GM18520 (cell line): ENCODE measurements around the gene DMWD.
"Not testable (repeated sequence)": the region's sequence is repeated elsewhere in the genome, so short reads cannot be mapped to it uniquely, and the experiment has no call there.

Source experiments
- ATAC-seq: cut with Tn5 transposase; IDR thresholded peaks from one replicate; pipeline ENCODE4 v1.9.1; 2021; ENCODE audit not compliant: unreplicated experiment

The DMWD gene

DNA sequence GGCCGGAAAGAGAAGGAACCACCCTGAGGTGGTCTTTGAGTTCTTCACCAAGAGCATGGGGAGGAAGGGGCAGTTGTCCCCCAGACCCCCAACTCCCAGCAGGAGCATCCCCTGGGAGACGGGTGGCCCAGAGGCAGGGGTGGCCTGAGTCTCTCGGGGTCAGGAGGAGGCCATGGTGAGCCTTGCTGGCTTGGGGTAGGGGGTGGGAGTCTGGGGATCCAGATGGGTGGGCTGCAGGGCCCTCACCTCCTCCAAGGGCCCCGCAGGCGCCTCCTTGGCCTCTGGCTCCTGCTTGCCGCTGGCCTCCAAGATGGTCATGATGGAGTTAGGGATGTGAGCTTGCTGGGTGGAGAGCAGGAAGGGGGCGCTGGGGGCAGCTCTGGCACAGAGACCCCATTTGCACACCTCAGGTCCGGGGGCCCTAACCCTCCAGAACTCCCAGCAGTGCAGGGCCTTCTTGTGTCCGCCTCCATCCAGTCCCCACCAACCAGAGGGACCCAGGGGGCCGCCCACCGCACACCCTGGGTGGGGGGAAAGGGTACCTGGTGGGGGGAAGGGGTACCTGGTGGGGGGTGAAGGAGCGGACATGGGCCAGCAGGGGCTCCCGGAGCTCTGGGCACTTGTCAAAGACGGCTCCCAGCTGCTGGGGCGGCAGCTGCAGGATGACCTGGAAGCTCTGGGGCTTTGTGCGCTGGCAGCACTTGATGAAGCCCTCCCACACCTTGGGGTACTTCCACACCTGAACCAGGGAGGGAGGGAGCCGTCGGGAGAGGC lies 23.8 kb upstream of the DMWD start:
- ATAC-seq: no peak

DNA sequence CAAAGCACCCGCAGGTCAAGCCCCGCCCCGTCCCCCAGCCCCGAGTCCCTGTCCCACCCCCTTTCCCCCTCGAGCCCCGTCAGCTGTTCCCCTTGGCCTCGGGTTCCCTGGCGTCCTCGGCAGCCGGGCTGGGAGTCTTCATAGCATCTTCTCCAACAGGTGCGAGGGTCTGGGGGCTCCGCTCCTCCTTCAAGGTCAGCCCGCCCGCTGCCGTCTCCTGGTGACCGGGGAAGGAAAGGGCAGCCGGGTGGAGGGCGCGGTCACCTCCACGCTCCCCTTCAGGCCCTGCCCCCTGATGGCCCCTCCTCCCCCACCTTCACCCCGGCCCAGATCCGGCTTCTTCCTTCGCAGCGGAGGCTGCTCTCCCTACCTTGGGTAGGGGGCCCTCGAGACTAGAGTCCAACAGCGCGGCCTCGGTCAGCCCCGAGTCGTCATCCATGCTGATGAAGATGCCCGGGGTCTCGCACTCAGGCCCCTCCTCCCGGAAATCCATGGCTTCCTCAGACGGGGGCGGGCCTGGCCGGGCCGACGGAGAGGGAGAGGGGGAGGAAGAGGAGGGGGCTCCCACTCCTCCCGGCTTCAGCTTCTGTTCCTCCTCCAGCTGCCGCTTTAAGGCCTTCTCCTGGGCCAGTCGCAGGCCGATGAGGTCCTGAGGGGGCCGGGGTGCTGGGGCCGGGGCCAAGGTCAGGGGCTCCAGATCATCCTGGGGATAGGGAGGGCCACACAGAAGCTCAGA lies 23.0 kb upstream of the DMWD start:
- no peak for ATAC-seq

DNA sequence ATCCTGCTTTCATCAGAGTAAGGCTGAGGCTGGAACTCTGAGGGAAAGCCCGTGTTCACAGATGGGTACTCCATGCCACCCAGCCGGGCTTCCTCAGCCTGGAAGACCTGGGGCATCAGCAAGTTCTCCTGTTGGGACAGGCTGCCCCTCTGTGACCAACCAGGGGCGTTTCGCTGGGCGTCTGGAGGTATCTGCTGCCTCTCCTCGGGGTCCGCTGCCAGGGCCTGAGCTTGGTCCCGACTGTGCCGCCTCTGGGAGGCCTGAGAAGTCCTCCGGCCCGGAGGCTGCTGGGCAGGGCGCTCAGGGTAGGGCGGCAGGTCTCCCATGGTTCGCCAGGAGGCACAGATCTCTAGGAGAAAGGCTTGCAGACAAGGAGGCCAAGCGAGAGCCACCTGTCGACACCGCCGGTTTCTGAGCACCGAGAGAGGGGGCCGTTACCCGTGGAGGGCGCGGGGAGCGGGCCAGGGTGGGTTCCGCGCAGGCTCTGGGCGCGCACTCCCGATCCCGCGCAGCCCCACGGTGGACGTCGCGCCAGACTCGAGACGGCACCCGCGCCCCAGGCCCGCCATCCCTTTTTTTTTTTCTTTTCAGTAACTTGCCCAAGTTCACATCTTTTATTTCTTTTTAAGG lies 22.3 kb upstream of the DMWD start, which contains the start of gene RSPH6A:
RSPH6A (minus strand) TSS at position 458 of the 630 bp plus-strand sequence; CDS start at position 326, 132 bp downstream.
- ATAC-seq: no peak

DNA sequence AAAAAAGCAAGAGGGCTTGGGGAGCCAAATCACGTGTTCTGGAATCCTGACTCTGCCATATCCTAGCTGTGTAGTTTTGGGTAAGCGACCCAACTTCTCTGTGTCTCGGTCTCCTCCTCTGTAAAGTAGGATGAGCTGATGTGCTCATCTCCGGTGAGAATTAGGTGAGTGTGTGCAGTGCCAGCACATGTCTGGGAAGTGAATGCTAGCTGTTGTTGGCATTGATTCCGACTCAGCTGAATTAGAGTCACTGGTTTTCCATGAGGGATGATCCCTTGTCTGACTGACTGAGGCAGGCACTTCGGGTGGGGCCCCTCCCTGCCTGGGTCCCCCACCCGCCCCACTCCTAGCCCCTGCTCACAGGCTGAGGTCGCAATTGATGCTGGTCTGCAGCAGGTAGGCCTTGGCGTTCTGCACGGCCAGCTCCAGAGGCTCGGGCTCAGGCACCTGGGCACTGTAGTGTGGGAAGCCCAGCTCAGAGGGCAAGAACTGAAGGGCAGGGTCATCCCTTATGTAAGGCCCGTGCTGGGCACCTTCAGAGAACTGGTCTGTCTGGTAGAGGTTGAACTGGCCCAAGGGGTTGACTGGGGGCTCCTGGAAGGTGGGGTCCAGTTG lies 21.6 kb upstream of the DMWD start:
- ATAC-seq: no peak

DNA sequence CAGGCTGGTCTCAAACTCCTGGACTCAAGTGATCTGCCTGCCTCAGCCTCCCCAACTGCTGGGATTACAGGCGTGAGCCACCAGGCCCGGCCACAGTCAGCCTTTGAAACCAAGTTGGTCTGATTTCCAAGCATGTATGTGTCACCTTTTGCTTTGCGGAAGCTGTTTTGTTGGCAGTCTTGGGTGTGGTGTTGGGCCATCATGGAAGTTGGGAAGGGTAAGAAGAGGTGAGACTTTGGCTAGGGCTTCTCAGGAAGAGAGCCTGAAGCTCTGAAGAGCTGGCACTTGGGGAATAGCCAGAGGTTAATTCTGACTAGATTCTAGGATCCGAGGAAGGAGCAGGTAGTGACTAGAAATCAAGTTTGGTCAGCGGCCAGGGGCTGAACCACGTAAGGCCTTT lies 19.7 kb upstream of the DMWD start:
- ATAC-seq: no peak

DNA sequence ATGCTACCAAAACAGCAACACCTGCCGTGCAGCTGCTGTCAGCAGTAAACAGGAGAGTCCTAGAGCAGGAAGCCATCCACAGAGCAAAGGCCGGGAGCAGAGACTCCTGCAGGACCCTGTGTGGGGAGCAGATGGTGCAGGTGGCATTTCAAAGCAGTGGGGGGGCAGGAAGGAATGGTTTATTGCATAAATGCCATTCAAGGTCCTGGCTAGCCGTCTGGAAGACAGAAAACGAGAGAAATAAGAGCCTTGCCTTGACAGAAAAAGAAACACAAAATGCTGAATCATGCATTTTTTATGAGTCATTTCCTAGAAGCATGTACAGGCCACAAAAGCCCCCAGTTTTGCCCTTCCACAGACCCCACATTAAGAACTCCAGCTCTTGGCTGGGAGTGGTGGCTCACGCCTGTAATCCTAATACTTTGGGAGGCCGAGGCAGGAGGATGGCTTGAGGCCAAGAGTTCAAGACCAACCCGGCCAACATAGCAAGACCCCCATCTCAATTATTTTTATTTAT lies 17.1 kb upstream of the DMWD start:
- no peak for ATAC-seq

DNA sequence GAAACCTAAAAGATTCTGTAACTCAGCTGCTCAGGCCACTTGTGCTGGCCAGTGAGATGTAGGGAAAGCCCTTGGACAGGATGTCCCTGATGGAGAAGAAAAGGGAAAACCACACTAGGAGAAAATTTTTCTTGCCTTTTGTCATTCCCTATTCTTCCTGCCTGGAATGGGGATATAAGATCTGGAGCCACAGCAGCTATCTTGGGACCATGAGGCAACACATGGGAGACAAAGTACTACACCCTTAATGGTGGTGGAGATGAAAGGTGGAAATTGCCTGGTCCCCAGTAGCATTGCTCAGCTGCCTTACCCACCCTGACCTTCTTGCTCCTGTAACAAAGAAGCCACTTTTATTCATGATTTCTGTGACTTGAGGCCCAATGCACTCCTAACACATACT lies 13.1 kb upstream of the DMWD start:
- no peak for ATAC-seq

DNA sequence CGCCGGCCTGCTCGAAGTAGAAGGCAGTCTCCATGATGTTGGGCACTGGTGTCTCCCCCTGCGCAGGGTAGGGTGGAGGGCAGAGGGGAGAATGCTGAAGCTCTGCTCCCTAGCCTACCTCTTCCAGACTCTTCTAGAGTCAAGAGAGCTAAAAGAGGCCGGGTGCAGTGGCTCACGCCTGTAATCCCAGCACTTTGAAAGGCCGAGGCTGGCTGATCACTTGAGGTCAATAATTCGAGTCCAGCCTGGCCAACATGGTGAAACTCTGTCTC lies 12.2 kb upstream of the DMWD start:
- no peak for ATAC-seq

DNA sequence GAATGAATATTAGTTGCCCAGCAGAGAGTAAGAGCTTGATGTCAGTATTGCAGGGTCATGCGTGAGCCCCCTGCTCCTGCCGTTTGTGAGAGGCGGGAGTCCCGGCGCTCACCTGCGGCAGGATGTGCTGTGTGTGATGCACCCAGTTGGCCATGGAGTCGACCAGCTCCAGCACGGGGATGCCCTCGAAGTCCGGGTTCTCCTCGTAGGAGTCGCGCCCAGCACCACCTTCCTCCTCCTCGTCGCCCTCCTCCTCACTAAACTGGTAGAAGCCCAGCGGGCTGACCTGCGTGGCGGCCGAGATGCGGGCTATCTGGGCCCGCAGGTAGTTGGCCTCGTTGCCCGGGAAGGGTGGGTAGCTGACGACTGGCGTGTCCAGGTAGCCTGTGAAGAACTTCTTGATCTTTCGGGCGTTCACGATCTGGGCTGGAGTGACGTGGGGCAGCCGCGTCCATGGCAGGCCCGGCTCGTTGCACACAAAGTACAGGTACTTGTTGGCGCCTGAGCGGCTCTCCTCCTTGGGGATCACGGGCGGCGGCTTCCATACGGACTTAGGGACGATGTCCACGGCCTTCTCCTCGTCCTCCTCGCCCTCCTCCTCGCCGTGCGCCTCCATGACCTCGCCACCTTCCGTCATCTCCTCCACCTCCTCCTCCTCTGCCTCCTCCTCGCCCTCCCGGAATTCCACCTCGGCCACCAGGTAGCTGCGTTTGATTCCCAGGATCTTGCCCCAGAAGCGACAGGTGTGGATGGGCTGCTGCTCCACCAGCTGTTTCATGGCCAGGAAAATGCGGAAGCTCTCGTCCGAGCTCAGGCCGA lies 11.7 kb upstream of the DMWD start:
- no peak for ATAC-seq

DNA sequence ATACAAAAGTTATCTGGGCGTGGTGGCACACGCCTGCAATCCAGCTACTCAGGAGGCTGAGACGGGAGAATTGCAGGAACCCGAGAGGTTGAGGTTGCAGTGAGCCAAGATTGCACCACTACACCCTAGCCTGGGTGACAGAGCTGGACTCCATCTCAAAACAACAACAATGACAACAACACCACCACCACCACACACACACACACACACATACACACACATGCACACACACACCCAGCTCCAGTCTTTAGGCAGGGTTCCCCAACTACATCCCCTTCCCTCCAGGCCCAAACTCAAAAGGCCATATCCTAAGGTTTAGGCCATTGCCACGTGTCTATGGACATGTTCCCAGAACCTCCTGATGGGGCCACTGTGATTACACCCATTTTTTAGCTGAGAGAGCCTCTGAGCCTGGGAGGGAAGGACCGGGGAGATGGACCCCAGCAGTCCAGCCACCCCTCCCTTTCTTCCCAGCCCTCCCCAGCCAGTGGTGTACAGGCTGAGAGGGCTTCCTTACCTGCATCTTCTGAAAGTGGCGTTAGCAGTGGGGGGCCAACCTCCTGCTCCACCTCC lies 9.0 kb upstream of the DMWD start:
- no peak for ATAC-seq

DNA sequence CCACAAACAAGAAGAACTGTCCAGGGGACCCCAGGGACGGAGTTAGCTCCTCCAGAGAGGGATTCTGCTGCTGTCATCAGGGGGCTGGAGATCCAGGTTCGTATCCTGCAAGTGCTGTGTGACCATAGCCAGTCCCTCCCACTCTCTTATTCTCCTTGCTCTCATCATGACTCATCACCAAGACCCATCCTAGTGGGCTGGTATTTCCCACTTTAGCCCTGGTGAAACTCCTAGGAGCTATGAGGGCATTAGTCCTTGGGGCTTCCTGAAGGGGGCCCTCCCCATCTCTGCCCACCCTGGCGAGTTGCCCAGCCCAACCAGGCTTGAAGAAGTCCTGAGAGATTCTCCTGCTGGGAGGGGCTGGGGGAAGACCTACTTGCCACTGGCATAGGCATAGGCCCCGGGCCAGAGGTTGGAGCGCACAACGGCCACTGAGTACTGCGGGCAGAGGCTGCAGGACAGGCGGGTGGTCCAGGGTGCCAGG lies 7.5 kb upstream of the DMWD start:
- no peak for ATAC-seq

DNA sequence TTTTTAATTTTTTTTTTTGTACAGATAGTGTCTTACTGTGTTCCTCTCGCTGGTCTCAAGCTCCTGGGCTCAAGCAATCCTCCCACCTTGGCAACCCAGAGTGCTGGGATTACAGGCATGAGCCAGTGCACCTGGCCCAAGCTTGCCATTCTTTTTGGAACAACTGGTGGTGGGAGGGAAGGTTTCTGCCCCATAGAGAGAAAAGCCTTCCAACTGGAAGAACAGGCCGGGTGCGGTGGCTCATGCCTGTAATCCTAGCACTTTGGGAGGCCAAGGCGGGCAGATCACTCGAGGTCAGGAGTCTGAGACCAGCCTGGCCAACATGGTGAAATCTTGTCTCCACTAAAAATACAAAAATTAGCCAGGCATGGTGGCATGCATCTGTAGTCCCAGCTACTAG lies 6.9 kb upstream of the DMWD start:
- ATAC-seq: not testable (repeated sequence)

DNA sequence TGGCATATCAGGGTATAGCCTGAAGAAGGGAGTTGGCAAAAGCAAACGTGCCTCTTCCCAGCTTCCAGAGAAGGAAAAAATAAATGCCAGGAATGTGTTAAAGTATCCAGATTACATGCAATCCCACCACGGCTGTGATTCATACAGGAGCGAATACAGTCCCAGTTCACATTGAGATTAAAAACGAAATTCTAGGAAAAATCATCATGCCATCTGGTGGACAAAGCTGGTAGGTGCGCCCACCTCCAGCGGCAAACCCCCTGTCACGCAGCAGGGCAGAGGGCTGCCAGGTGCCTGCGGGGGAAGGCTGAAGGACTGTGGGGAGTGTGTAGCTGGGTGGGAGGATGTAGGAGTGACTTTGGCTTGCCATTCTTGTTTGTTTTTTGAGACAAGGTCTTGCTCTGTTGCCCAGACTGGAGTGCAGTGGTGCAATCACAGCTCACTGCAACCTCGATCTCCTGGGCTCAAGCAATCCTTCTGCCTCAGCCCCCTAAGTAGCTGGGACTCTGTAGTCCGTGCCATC lies 6.4 kb upstream of the DMWD start:
- ATAC-seq: no peak

DNA sequence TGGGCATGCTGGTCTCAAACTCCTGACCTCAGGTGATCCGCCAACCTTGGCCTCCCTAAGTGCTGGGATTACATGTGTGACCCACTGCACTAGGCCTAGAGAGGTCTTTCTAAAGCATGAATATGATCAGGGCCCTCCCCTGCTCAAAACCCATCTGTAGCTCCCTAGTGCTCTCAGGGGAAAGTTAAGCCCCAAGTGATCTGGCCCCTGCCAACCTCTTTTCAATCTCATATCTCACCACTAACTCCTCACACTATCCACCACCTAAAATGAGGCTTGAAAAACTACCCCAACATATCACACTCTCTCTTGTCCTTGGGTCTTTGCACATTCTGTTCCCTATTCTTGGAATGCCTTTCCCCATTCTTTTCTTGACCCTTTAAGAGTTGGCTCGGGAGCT lies 2.0 kb upstream of the DMWD start:
- no peak for ATAC-seq

DNA sequence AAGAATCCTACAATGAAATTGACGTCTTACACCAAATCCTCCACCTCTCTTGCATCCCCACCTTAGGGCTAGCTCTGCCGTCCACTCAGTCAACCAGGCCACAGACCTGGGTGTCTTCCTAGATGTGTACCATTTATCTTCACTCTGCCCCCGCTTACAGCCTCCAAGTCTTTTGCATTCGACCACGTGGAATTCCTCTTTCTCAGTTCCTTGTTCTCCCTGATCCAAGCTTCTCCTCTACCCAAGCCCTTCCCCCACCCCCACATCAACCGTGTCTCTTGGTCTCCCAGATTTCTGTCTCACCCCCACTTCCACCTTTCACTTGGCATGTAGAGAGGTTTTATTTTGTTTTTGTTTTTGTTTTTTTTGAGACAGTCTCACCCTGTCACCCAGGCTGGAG lies 1.2 kb upstream of the DMWD start:
- ATAC-seq: no peak

DNA sequence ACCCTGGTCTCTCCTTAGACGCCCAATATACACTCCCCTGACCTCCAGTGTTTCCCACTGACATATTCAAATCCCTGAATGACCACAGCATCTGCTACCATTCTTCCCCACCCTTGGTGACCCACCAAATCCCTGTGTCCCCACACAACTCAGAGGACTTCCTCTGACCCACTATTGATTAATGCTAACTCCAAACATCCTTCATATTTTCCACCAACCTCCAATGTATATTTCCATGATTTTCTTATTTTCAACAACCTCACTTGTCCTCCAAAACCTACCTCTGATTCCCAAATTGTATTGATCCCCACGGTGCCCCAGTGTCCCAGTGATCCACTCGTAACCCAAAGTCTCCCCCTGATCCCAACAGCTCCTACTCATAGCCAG lies 526 bp upstream of the DMWD start:
- ATAC-seq: no peak

DNA sequence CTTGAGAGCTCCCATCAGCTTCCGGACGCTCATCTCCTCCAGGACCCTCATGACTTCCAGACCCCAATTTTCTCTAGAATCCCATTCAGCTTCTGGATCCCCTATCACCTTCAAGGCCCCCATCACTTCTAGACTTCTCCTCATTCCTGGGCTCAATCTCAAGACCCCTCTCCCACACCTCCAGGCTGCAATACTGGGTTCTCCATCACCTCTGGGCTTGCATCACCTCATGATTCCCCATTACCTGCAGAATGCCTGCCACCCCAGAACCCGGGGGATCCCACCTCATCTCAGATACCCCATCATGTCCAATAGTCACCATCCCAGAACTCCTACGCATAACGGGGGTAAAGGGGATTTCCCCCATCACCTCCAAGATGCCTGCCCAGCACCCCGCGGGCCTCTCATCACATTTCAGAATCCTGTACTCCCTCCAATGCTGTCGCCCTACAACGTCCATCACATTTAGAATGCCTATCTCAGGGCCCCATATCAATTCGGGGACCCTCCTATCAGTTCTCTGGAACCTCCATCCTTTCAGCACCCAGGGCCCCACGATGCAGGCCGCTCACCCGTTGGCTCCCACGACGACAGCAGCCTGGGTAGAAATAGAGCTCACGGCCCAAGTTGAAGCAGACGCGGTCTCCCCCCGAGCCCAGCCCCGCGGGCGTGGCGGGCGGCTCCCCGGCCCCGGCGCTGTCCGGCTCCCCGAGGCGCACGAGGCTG lies 738 bp downstream of the DMWD start:
- no peak for ATAC-seq

DNA sequence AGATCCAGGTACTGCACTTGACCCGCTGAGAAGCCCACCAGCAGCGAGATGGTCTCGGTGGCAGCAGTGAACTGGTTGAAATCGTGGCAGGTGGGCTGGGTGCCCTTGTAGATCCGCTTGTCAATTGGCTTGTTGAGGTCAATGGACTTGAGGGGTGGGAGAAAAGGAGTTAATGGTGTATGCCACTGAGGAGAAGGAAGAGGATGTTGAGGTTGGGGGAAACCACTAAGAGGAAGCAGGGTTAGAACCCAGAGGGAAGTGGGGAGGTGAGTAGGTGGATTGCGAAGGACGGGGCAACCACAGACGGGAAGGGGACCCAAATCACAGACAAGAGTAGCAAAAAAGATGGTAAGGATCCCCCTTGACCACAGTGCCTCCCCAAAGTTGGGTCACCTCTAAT lies 1.7 kb downstream of the DMWD start:
- ATAC-seq: no peak

DNA sequence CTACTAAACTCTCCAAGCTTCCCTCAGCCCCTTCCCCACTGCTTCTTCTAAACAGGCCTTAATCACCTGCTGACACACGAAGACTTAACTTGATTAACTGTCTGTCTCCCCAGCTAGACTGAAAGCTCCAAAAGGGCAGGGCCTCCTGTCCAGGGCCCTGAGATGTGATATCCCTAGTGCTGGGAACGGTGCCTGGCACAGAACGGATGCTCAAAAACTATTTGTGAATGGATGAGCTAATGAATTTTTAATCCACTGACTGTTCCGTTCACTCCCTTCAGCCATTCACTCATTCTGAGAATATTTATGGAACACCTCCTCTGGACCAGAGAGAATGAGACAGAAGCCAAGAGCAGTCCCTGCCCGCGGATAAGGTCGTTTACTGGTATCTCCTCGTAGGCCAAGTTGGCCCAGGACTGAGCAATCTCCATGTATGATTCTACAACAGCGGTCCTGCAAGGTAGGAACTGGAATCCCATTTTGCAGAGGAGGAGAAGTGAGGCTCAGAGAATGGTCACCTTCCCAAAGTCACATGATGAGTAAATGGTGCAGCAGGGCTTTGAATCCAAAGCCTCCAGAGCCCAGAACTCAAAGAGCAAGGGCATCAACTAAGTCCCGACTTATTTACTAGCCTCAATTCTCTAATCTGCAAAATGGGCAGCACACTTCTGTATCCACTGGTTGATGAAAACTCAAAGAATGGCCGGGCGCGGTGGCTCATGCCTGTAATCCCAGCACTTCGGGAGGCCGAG lies 3.4 kb downstream of the DMWD start:
- no peak for ATAC-seq
